Measurements from ENCODE around the gene ATP8A2. TPM values are rescaled to one million over a fixed set of nuclear protein-coding genes. Genes with fewer than 3 reads are reported as not detected.

The ATP8A2 gene
- total and polyA plus RNA-seq, 2 donors, result 1.1 to 1.5 TPM

- Histone ChIP-seq H3K9me3 (ENCODE audit: control insufficient read depth in 2 of 2, insufficient read depth in 1 of 2, low read length in 1 of 2) (no peaks in the 10 kb centered on the region), H3K4me1 (ENCODE audit: control insufficient read depth in 2 of 2, insufficient read depth in 2 of 2, low read length in 2 of 2) (no peaks in the 10 kb centered on the region), H3K27ac (ENCODE audit: low read depth in 1 of 2, low read length in 1 of 2) (no peak overlapping the region), H3K36me3 (ENCODE audit: control insufficient read depth in 2 of 2, insufficient read depth in 2 of 2, low read length in 1 of 2) (no peaks in the 10 kb centered on the region), H3K4me3 (ENCODE audit: low read length in 2 of 2) (no peak overlapping the region), H3K27me3 (ENCODE audit: control insufficient read depth in 2 of 2, insufficient read depth in 1 of 2, low read length in 1 of 2) (no peaks in the 10 kb centered on the region)
- WGBS, result 48% methylated on average over 6 of the region's 6 CpGs
- peak in 1 of 9 donors; percentile 16 for DNase-seq (ENCODE audit: low read depth in 6 of 9, low spot score in 9 of 9)
Measured at GRCh38 chr13:25744178-25744577, 372.4 kb downstream of the ATP8A2 start.

DNA sequence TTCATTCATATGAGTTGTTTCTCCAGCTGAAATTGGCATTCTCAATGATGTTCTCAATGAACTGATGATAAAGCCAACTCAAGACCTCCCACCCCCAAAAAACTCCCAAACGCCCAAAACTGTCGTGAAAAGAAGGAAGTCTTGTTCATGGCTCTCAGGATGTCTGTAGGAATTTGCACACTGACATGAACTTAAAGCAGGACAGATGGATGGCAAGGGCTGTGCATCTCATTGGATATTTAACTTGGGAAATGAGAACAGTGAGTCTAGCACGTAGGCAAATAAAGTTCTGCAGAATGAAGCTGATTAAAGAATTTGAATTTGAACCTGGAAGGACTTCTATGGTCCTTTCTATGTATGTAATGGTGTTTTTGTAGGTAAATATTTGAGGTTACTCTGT lies 374.4 kb downstream of the ATP8A2 start:
- 83% methylated on average over 3 of the region's 3 CpGs for WGBS
- DNase-seq (ENCODE audit: low read depth in 6 of 9, low spot score in 9 of 9), result no peak
- Histone ChIP-seq H3K4me1 (ENCODE audit: control insufficient read depth in 2 of 2, insufficient read depth in 2 of 2, low read length in 2 of 2) (no peaks in the 10 kb centered on the region), H3K27ac (ENCODE audit: low read depth in 1 of 2, low read length in 1 of 2) (no peak overlapping the region), H3K4me3 (ENCODE audit: low read length in 2 of 2) (no peak overlapping the region), H3K36me3 (ENCODE audit: control insufficient read depth in 2 of 2, insufficient read depth in 2 of 2, low read length in 1 of 2) (no peaks in the 10 kb centered on the region), H3K9me3 (ENCODE audit: control insufficient read depth in 2 of 2, insufficient read depth in 1 of 2, low read length in 1 of 2) (no peaks in the 10 kb centered on the region), H3K27me3 (ENCODE audit: control insufficient read depth in 2 of 2, insufficient read depth in 1 of 2, low read length in 1 of 2) (no peaks in the 10 kb centered on the region)

DNA sequence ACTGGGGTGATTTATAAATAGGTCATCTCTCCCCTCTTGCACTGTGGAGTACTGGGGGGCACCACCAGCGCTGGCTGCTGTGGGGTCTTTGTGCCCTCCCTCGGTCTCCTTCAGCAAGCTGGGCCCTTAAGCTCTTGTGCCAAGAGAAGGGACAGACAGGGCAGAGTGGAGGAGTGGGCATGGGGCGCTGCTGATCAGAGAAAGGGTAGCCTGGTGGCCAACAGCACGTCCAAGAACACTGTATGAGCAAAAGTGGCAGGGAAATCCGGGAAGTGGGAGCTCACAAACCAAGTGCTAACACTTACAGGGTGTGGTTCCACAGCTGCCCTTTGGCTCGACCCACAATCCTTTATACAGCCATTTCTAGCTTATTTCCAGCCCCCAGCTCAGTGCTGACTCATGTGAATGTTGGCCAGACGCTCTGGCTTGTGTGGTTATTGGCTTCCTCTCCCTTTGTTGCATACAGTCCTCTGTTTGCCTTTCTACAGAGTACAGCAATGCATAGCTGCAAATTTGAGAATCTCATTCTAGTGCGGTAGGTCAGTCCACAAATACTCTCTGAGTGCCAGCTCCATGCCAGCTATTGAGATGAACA lies 381.3 kb downstream of the ATP8A2 start:
- WGBS, result 47% methylated on average over 8 of the region's 8 CpGs
- no peak overlapping the region for H3K27ac ChIP-seq (ENCODE audit: low read depth in 1 of 2, low read length in 1 of 2)
- H3K4me1 ChIP-seq (ENCODE audit: control insufficient read depth in 2 of 2, insufficient read depth in 2 of 2, low read length in 2 of 2), result peaks cover 0 to 7% of the 10 kb centered on the region in 2 donors
- peak in 1 of 9 donors; percentile 15 for DNase-seq (ENCODE audit: low read depth in 6 of 9, low spot score in 9 of 9)
- no peaks in the 10 kb centered on the region for H3K27me3 ChIP-seq (ENCODE audit: control insufficient read depth in 2 of 2, insufficient read depth in 1 of 2, low read length in 1 of 2)
- H3K4me3 ChIP-seq (ENCODE audit: low read length in 2 of 2), result no peak overlapping the region
- no peaks in the 10 kb centered on the region for H3K36me3 ChIP-seq (ENCODE audit: control insufficient read depth in 2 of 2, insufficient read depth in 2 of 2, low read length in 1 of 2)
- no peaks in the 10 kb centered on the region for H3K9me3 ChIP-seq (ENCODE audit: control insufficient read depth in 2 of 2, insufficient read depth in 1 of 2, low read length in 1 of 2)

GRCh38 chr13:25753976-25754375 lies 382.2 kb downstream of the ATP8A2 start:
- H3K9me3 ChIP-seq (ENCODE audit: control insufficient read depth in 2 of 2, insufficient read depth in 1 of 2, low read length in 1 of 2), result no peaks in the 10 kb centered on the region
- H3K4me3 ChIP-seq (ENCODE audit: low read length in 2 of 2), result no peak overlapping the region
- 93% methylated on average over 7 of the region's 7 CpGs for WGBS
- no peaks in the 10 kb centered on the region for H3K27me3 ChIP-seq (ENCODE audit: control insufficient read depth in 2 of 2, insufficient read depth in 1 of 2, low read length in 1 of 2)
- peaks cover 0 to 7% of the 10 kb centered on the region in 2 donors for H3K4me1 ChIP-seq (ENCODE audit: control insufficient read depth in 2 of 2, insufficient read depth in 2 of 2, low read length in 2 of 2)
- peak overlapping the region in 1 of 2 donors; percentile 3 for H3K27ac ChIP-seq (ENCODE audit: low read depth in 1 of 2, low read length in 1 of 2)
- DNase-seq (ENCODE audit: low read depth in 6 of 9, low spot score in 9 of 9), result no peak
- H3K36me3 ChIP-seq (ENCODE audit: control insufficient read depth in 2 of 2, insufficient read depth in 2 of 2, low read length in 1 of 2), result no peaks in the 10 kb centered on the region

GRCh38 chr13:25756251-25756650 lies 384.5 kb downstream of the ATP8A2 start:
- no peak overlapping the region for H3K4me3 ChIP-seq (ENCODE audit: low read length in 2 of 2)
- no peaks in the 10 kb centered on the region for H3K36me3 ChIP-seq (ENCODE audit: control insufficient read depth in 2 of 2, insufficient read depth in 2 of 2, low read length in 1 of 2)
- 91% methylated on average over 5 of the region's 5 CpGs for WGBS
- DNase-seq (ENCODE audit: low read depth in 6 of 9, low spot score in 9 of 9), result no peak
- H3K4me1 ChIP-seq (ENCODE audit: control insufficient read depth in 2 of 2, insufficient read depth in 2 of 2, low read length in 2 of 2), result peaks cover 0 to 7% of the 10 kb centered on the region in 2 donors
- no peaks in the 10 kb centered on the region for H3K9me3 ChIP-seq (ENCODE audit: control insufficient read depth in 2 of 2, insufficient read depth in 1 of 2, low read length in 1 of 2)
- H3K27ac ChIP-seq (ENCODE audit: low read depth in 1 of 2, low read length in 1 of 2), result no peak overlapping the region
- H3K27me3 ChIP-seq (ENCODE audit: control insufficient read depth in 2 of 2, insufficient read depth in 1 of 2, low read length in 1 of 2), result no peaks in the 10 kb centered on the region

DNA sequence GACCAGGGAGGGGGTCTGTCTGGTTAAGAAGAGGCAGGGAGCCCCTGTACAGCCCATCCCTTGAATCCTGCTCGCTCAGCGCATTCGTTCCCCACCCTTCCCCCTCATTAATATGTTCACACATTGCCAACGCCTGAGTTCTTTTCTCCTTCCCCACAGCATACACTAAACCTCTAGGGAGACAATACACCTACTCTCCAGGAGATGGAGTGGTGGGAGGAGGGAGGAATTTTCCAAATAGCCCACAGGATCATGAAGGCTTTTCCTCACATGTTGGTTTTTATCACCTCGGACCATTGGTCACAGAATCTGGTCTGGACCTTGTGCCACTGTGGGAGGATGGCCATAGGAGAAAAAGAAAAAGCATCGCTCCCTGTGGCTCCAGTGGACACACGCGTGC lies 385.1 kb downstream of the ATP8A2 start:
- Histone ChIP-seq H3K9me3 (ENCODE audit: control insufficient read depth in 2 of 2, insufficient read depth in 1 of 2, low read length in 1 of 2) (no peaks in the 10 kb centered on the region), H3K4me3 (ENCODE audit: low read length in 2 of 2) (no peak overlapping the region), H3K36me3 (ENCODE audit: control insufficient read depth in 2 of 2, insufficient read depth in 2 of 2, low read length in 1 of 2) (no peaks in the 10 kb centered on the region), H3K4me1 (ENCODE audit: control insufficient read depth in 2 of 2, insufficient read depth in 2 of 2, low read length in 2 of 2) (peaks cover 0 to 7% of the 10 kb centered on the region in 2 donors), H3K27me3 (ENCODE audit: control insufficient read depth in 2 of 2, insufficient read depth in 1 of 2, low read length in 1 of 2) (no peaks in the 10 kb centered on the region), H3K27ac (ENCODE audit: low read depth in 1 of 2, low read length in 1 of 2) (no peak overlapping the region)
- DNase-seq (ENCODE audit: low read depth in 6 of 9, low spot score in 9 of 9), result no peak
- 93% methylated on average over 8 of the region's 8 CpGs for WGBS

- Histone ChIP-seq H3K9me3 (ENCODE audit: control insufficient read depth in 2 of 2, insufficient read depth in 1 of 2, low read length in 1 of 2) (no peaks in the 10 kb centered on the region), H3K4me3 (ENCODE audit: low read length in 2 of 2) (no peak overlapping the region), H3K4me1 (ENCODE audit: control insufficient read depth in 2 of 2, insufficient read depth in 2 of 2, low read length in 2 of 2) (no peaks in the 10 kb centered on the region), H3K27ac (ENCODE audit: low read depth in 1 of 2, low read length in 1 of 2) (no peak overlapping the region), H3K36me3 (ENCODE audit: control insufficient read depth in 2 of 2, insufficient read depth in 2 of 2, low read length in 1 of 2) (no peaks in the 10 kb centered on the region), H3K27me3 (ENCODE audit: control insufficient read depth in 2 of 2, insufficient read depth in 1 of 2, low read length in 1 of 2) (no peaks in the 10 kb centered on the region)
- no peak for DNase-seq (ENCODE audit: low read depth in 6 of 9, low spot score in 9 of 9)
- 93% methylated on average over 3 of the region's 3 CpGs for WGBS
Measured at GRCh38 chr13:25761041-25761440, 389.3 kb downstream of the ATP8A2 start.

DNA sequence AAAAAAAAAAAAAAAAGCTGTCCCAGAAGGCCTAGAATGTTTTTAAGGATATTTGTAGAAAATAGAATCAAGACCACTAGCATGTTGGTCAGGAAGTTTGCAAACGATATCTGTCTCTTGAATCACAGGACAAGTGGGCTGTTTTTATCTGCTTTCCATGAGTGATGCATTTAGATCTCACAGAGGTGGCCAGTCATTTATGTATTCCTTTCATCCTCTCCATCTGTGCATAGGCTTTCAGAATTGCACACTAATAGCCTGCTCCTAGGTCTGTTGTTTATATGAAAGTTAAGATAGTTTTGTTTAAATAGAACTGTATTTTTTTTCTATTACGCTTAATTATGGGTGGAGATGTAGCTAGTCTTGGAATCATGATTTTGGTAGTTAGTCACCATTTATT lies 390.5 kb downstream of the ATP8A2 start:
- 83% methylated on average over 2 of the region's 2 CpGs for WGBS
- H3K4me1 ChIP-seq (ENCODE audit: control insufficient read depth in 2 of 2, insufficient read depth in 2 of 2, low read length in 2 of 2), result no peaks in the 10 kb centered on the region
- H3K27ac ChIP-seq (ENCODE audit: low read depth in 1 of 2, low read length in 1 of 2), result no peak overlapping the region
- no peaks in the 10 kb centered on the region for H3K36me3 ChIP-seq (ENCODE audit: control insufficient read depth in 2 of 2, insufficient read depth in 2 of 2, low read length in 1 of 2)
- no peaks in the 10 kb centered on the region for H3K9me3 ChIP-seq (ENCODE audit: control insufficient read depth in 2 of 2, insufficient read depth in 1 of 2, low read length in 1 of 2)
- no peak overlapping the region for H3K4me3 ChIP-seq (ENCODE audit: low read length in 2 of 2)
- DNase-seq (ENCODE audit: low read depth in 6 of 9, low spot score in 9 of 9), result no peak
- no peaks in the 10 kb centered on the region for H3K27me3 ChIP-seq (ENCODE audit: control insufficient read depth in 2 of 2, insufficient read depth in 1 of 2, low read length in 1 of 2)

DNA sequence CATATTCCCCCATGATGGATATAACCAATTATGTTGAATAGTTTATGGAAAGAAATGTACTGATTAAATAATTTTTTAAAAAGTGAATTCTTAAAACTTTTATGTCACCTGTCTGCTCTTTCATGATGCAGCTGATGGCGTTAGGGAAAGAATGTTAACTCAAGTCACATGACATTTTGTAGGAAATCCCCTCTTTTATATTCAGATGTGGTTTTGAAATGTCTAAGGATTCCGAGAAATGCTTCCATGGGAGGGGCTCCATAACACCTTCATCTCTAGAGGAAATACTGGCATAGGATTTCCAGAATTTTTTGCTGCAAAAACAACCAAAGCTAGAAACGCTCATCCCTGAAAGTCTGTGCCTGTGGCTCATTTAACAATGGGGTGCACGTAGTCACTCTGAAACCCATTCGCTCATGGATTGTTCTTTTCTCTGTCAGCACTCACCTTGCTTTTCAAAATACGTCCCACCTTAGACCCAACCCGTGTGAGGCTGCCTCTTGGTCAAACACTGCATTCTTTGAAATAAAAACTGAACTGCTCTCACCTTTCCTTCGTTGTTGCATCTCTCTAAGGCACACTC lies 391.1 kb downstream of the ATP8A2 start:
- Histone ChIP-seq H3K27me3 (ENCODE audit: control insufficient read depth in 2 of 2, insufficient read depth in 1 of 2, low read length in 1 of 2) (no peaks in the 10 kb centered on the region), H3K4me1 (ENCODE audit: control insufficient read depth in 2 of 2, insufficient read depth in 2 of 2, low read length in 2 of 2) (no peaks in the 10 kb centered on the region), H3K9me3 (ENCODE audit: control insufficient read depth in 2 of 2, insufficient read depth in 1 of 2, low read length in 1 of 2) (no peaks in the 10 kb centered on the region), H3K36me3 (ENCODE audit: control insufficient read depth in 2 of 2, insufficient read depth in 2 of 2, low read length in 1 of 2) (no peaks in the 10 kb centered on the region), H3K4me3 (ENCODE audit: low read length in 2 of 2) (no peak overlapping the region), H3K27ac (ENCODE audit: low read depth in 1 of 2, low read length in 1 of 2) (peak overlapping the region in 1 of 2 donors; percentile 5)
- WGBS, result 60% methylated on average over 8 of the region's 8 CpGs
- DNase-seq (ENCODE audit: low read depth in 6 of 9, low spot score in 9 of 9), result peak in 1 of 9 donors; percentile 28
